ENCODE measurements around the gene FBRS.
"Not testable (repeated sequence)": the region's sequence is repeated elsewhere in the genome, so short reads cannot be mapped to it uniquely, and the experiment has no call there.

FBRS gene

GRCh38 chr16:30700491-30700890, 42.3 kb downstream of the FBRS start:
- no peak for DNase-seq

DNA sequence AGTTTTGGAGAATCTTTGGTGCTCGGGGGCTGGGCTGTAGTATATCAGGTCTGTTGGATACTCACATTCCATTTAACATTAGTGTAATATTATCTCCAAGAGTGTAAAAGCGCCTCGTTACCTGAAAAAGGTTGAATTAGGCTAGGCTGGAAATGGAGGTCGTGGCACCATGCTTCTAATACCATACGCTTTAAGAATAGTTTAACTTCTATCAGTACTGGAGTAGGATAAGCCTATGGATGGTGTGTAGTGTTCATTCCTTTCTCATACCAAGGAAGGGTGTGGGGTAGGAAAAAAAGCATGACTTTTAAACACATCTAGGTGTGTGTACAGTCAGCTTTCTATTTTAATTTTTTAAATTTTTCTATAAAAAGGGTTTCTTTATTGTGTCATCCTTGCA, 42.7 kb downstream of the FBRS start:
- DNase-seq, result no peak

- not testable (repeated sequence) for DNase-seq
Observed at GRCh38 chr16:30703071-30703470, 44.8 kb downstream of the FBRS start.

- DNase-seq, result no peak
Observed at GRCh38 chr16:30703971-30704370, 45.7 kb downstream of the FBRS start.

- no peak for DNase-seq
Observed at GRCh38 chr16:30706046-30706445, 47.8 kb downstream of the FBRS start.

DNA sequence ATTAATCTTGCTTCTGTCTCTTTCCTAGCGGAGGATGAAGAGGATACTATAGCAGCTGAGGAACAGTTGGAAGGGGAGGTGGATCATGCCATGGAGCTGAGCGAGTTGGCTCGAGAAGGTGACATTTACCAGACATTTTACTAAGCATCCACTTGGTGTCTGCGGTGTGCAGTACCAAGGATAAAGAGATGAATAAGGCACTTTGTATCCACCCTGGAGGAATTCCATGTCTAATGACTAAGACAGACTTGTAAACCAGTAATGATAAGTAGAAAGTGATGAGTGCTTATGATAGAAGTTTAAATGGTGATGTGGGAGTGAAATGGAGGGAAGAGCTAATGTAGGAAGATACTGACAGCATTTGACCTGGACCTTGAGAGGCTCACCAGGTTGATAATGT, 52.7 kb downstream of the FBRS start:
- no peak for DNase-seq

- no peak for DNase-seq
Observed at GRCh38 chr16:30711712-30712111, 53.5 kb downstream of the FBRS start.

DNA sequence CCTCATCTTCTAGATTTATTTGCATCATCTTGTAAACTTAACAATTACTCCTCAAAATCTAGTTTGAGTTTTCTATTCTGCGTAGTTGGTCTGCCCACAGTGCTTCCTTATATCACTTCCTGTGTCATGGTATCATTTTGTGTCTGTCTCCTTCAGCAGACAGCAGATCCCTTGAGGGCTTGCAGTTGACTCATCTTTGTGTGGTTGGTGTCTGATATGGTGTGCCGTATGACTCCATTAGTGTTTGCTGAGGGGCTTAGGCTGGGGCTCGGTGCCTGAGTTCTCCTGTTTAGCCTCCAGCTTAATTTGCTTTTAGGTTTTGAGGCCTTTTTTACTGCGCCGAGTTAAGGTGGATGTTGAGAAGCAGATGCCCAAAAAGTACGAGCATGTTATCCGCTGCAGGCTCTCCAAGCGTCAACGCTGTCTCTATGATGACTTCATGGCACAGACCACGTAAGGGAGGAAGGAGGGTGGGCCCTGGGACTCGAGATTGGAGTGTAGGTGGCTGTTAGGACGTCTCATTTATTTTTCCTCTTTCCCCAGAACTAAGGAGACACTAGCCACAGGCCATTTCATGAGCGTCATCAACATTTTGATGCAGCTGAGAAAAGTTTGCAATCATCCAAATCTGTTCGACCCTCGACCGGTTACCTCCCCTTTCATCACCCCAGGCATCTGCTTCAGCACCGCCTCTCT, 57.7 kb downstream of the FBRS start:
- peak; percentile 67 for DNase-seq

DNA sequence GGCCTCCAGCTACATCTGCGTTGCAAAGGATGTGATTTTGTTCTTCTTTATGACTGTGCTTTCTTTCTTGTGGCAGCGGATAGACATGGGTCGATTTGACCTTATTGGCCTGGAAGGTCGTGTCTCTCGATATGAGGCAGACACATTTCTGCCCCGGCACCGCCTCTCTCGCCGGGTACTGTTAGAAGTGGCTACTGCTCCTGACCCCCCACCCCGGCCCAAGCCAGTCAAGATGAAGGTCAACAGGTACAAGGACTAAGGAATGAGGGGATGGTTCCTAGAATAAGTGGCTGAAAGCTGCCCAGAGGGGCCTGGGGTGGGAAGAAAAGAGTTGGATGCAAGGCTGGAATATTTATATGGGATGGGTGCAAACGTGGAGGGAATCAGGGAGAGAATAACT, 61.9 kb downstream of the FBRS start:
- no peak for DNase-seq

Measured in hematopoietic multipotent progenitor cell treated with erythropoietin and hydrocortisone succinate and interleukin-3 and kit ligand, for 4 days (in vitro differentiated cells).